ENCODE results near the gene MAJIN.

- TF ChIP-seq CTCF (IDR thresholded peaks at IDR 0.05; ENCODE audit: insufficient read depth, low read length, poor library complexity, severe bottlenecking) = no peak
- TF ChIP-seq EZH2phosphoT487 (conservative IDR thresholded peaks at IDR 0.05; ENCODE audit: low read length) = no peak
Observed at GRCh38 chr11:64913171-64913727, 58.7 kb downstream of the MAJIN start.
